NCI-H524 treated with DMSO at 0.1 percent for 48 hours (cell line): ENCODE data around the gene AKAP12.
"Not testable (repeated sequence)": the region's sequence is repeated elsewhere in the genome, so short reads cannot be mapped to it uniquely, and the experiment has no call there.

Experiments
- DNase-seq: peaks from one replicate; lab custom pipeline; 2025; lab: John Stamatoyannopoulos, UW

The AKAP12 gene

GRCh38 chr6:151341476-151342195 is 101.9 kb downstream of the AKAP12 start:
- DNase-seq: no peak

DNA sequence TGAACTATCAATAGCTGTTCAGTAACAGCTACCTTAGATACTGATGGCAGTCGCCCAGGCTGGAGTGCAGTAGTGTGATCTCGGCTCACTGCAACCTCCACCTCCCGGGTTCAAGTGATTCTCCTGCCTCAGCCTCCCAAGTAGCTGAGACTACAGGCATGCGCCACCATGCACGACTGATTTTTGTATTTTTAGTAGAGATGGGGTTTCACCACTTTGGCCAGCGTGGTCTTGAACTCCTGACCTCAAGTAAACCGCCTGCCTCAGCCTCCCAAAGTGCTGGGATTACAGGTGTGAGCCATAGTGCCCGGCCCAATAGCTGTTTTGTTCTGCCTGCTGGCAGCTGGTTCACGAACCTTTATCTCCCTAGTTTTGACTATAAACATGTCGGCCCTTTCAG is 103.0 kb downstream of the AKAP12 start:
- not testable (repeated sequence) for DNase-seq

- DNase-seq: no peak
Measured at GRCh38 chr6:151349651-151350270, 110.0 kb downstream of the AKAP12 start.

DNA sequence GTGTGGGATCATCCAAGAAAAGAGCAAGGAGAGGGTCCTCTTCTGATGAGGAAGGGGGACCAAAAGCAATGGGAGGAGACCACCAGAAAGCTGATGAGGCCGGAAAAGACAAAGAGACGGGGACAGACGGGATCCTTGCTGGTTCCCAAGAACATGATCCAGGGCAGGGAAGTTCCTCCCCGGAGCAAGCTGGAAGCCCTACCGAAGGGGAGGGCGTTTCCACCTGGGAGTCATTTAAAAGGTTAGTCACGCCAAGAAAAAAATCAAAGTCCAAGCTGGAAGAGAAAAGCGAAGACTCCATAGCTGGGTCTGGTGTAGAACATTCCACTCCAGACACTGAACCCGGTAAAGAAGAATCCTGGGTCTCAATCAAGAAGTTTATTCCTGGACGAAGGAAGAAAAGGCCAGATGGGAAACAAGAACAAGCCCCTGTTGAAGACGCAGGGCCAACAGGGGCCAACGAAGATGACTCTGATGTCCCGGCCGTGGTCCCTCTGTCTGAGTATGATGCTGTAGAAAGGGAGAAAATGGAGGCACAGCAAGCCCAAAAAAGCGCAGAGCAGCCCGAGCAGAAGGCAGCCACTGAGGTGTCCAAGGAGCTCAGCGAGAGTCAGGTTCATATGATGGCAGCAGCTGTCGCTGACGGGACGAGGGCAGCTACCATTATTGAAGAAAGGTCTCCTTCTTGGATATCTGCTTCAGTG is 110.8 kb downstream of the AKAP12 start:
- no peak for DNase-seq

DNA sequence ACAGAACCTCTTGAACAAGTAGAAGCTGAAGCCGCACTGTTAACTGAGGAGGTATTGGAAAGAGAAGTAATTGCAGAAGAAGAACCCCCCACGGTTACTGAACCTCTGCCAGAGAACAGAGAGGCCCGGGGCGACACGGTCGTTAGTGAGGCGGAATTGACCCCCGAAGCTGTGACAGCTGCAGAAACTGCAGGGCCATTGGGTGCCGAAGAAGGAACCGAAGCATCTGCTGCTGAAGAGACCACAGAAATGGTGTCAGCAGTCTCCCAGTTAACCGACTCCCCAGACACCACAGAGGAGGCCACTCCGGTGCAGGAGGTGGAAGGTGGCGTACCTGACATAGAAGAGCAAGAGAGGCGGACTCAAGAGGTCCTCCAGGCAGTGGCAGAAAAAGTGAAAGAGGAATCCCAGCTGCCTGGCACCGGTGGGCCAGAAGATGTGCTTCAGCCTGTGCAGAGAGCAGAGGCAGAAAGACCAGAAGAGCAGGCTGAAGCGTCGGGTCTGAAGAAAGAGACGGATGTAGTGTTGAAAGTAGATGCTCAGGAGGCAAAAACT is 111.5 kb downstream of the AKAP12 start:
- DNase-seq: no peak

GRCh38 chr6:151351731-151352130 is 112.0 kb downstream of the AKAP12 start:
- DNase-seq: no peak

DNA sequence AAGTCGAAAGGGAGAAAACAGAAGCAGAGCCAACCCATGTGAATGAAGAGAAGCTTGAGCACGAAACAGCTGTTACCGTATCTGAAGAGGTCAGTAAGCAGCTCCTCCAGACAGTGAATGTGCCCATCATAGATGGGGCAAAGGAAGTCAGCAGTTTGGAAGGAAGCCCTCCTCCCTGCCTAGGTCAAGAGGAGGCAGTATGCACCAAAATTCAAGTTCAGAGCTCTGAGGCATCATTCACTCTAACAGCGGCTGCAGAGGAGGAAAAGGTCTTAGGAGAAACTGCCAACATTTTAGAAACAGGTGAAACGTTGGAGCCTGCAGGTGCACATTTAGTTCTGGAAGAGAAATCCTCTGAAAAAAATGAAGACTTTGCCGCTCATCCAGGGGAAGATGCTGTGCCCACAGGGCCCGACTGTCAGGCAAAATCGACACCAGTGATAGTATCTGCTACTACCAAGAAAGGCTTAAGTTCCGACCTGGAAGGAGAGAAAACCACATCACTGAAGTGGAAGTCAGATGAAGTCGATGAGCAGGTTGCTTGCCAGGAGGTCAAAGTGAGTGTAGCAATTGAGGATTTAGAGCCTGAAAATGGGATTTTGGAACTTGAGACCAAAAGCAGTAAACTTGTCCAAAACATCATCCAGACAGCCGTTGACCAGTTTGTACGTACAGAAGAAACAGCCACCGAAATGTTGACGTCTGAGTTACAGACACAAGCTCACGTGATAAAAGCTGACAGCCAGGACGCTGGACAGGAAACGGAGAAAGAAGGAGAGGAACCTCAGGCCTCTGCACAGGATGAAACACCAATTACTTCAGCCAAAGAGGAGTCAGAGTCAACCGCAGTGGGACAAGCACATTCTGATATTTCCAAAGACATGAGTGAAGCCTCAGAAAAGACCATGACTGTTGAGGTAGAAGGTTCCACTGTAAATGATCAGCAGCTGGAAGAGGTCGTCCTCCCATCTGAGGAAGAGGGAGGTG is 112.9 kb downstream of the AKAP12 start:
- no peak for DNase-seq

GRCh38 chr6:151353795-151354194 is 114.0 kb downstream of the AKAP12 start:
- DNase-seq: no peak

DNA sequence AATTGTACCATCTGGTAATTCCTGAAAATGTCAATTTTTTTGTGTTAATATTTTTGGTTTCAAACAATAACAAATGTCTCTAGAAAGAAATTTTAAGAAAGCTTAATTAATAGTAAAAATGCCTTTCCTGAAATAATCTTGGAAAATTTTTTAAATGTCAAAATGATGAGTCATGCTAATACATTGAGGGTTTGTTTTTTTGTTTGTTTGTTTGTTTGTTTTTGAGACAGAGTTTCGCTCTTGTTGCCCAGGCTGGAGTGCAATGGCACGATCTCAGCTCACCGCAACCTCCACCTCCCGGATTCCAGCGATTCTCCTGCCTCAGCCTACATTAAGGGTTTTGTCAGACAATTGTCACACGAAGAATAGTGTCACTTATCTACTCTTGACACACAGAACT is 117.2 kb downstream of the AKAP12 start:
- not testable (repeated sequence) for DNase-seq

- no peak for DNase-seq
Measured at GRCh38 chr6:151357758-151358436, 118.1 kb downstream of the AKAP12 start.

DNA sequence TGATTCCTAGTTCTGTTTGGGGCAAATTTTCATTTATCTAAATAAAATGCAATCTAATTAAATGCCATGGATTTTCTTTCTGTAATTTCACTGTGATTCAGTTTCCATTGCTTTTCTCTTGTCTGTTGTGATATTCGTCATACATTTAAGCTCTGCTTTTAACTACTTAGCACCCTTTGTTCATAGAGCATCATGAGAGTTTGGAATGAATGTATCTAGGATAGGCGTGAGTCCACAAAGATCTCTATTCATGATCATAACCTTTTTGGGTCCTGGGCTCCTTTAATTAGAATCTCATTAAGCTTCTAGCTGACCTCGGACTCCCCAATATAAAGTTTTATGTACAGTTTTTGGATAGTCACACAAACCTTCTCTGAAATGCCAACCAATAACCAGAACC is 118.7 kb downstream of the AKAP12 start:
- DNase-seq: no peak

GRCh38 chr6:151359486-151359885 is 119.7 kb downstream of the AKAP12 start:
- DNase-seq: no peak

DNA sequence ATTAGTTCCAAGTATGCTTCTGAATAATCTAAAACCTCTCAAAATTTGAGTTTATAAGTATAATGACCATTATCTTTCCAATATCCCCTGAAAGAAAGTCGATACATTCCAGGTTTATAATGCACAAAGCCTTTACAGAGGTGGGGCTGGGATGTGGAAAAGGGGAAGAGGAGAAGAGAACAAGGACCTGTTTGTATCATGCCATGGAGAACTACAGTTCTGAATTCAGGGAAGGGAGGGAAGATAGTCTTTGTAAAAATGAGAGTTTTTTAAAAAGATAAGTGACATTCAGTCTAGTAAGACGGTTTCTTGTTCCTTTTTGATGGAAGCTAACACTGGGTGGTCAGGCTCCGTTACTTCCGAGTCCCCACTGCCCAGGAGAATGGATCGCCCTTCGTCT is 125.5 kb downstream of the AKAP12 start:
- DNase-seq: no peak

DNA sequence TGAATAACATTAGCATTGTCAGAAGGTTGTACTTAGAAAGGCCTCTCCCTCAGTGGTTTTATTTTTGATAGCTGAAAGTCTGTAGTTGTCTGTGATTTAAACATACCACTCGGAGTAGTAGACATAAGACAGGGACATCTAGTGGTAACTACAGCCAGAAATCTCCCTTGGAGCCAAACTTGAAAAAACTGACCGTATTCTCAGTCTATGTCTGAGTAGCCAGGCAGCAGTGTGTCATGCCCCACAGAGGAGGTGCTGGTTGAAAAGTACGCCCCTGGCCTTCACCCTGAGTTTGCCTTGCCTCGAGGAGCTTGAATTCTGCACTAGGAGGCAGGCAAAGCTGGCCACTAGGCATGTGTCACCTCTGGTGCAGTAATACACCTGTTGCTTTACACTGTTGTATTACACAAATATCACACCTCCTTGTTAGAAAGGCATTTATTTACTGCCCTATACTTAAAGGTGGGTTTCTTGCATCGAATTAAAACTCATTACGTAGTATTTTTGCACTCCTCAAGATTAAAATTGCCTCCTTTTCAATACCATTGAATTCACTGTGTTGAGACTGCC is 130.8 kb downstream of the AKAP12 start:
- DNase-seq: no peak

DNA sequence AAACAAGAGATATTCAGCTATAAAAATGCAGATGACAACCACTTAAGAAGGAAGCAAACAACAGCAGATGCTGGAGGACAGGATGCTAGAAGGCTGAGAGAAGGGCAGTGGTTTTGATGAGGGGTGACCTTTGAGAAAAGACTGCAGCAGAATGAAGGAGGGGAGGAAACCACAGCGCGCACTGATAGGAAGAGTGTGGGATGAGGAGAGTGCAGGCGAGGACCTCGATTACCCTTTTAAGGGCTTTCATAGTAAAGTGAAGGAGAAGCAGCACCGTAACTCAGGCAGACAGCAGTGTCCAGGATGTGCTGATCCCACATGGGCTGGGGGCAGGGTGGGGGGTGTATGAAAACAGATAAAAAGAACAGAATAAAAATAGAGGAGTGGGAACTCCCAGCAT is 132.4 kb downstream of the AKAP12 start:
- no peak for DNase-seq

GRCh38 chr6:151374036-151374683 is 134.4 kb downstream of the AKAP12 start:
- no peak for DNase-seq

GRCh38 chr6:151375833-151376232 is 136.1 kb downstream of the AKAP12 start:
- no peak for DNase-seq

- DNase-seq: no peak
Measured at GRCh38 chr6:151376440-151376839, 136.7 kb downstream of the AKAP12 start.

DNA sequence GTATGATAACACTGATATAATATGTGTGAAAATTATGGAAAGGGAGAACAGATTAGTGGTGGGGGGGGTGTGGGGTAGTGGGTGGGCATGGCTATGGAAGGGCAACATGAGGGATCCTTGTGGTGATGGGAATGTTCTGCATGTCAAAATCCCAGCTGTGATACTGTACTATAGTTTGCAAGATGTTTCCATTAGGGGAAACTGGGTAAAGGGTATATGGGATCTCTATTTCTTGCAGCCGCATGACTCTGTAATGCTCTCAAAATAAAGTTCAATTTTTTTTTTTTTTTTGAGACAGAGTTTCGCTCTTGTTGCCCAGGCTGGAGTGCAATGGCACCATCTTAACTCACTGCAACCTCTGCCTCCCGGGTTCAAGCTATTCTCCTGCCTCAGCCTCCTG is 137.3 kb downstream of the AKAP12 start:
- DNase-seq: no peak
